Erythroblast (primary cell): ENCODE measurements around the gene CNKSR2.

ENCODE experiments used
- GATA1 ChIP-seq: IDR thresholded peaks from 2 replicates; pipeline ENCODE4 v1.6.1; 2011; ENCODE audit warnings: low read depth, mild to moderate bottlenecking, control low read depth, low read length, moderate library complexity
- POLR2A ChIP-seq: IDR thresholded peaks from 2 replicates; pipeline ENCODE4 v1.6.1; 2011; ENCODE audit warnings: mild to moderate bottlenecking, low read length

- TF ChIP-seq POLR2A (no peak), GATA1 (no peak)
Observed at GRCh38 chrX:21565025-21565424, 190.8 kb downstream of the CNKSR2 start.
